ENCODE measurements around the gene GABRB2.

GABRB2 gene

GRCh38 chr5:161380486-161380885 is 166.0 kb downstream of the GABRB2 start:
- no peak for FAIRE-seq
- no peak for TF ChIP-seq CTCF (IDR thresholded peaks at IDR 0.05; ENCODE audit: insufficient read depth, missing control alignments)
- no peak for DNase-seq (ENCODE audit: insufficient read length, low spot score)

GRCh38 chr5:161378701-161379100 is 167.8 kb downstream of the GABRB2 start:
- no peak for FAIRE-seq
- no peak for DNase-seq (ENCODE audit: insufficient read length, low spot score)

GRCh38 chr5:161376034-161376433 is 170.5 kb downstream of the GABRB2 start:
- no peak for TF ChIP-seq CTCF (IDR thresholded peaks at IDR 0.05; ENCODE audit: insufficient read depth, missing control alignments)
- DNase-seq (ENCODE audit: insufficient read length, low spot score) (no peak), FAIRE-seq (no peak)

More at GRCh38 chr5:161378701-161379100, 167.8 kb downstream of the GABRB2 start:
- TF ChIP-seq CTCF (IDR thresholded peaks at IDR 0.05; ENCODE audit: insufficient read depth, missing control alignments), result no peak

GRCh38 chr5:161373345-161373707 is 173.2 kb downstream of the GABRB2 start:
- FAIRE-seq (no peak), DNase-seq (ENCODE audit: insufficient read length, low spot score) (no peak)
- TF ChIP-seq CTCF (IDR thresholded peaks at IDR 0.05; ENCODE audit: insufficient read depth, missing control alignments), result no peak

GRCh38 chr5:161372682-161373344 is 173.7 kb downstream of the GABRB2 start:
- DNase-seq (ENCODE audit: insufficient read length, low spot score) (no peak), FAIRE-seq (no peak)
- TF ChIP-seq CTCF (IDR thresholded peaks at IDR 0.05; ENCODE audit: insufficient read depth, missing control alignments), result no peak

- no peak for TF ChIP-seq CTCF (IDR thresholded peaks at IDR 0.05; ENCODE audit: insufficient read depth, missing control alignments)
- FAIRE-seq (no peak), DNase-seq (ENCODE audit: insufficient read length, low spot score) (no peak)
These were observed 177.5 kb downstream of the GABRB2 start for GRCh38 chr5:161369022-161369421.

- DNase-seq (ENCODE audit: insufficient read length, low spot score) (no peak), FAIRE-seq (no peak)
- TF ChIP-seq CTCF (IDR thresholded peaks at IDR 0.05; ENCODE audit: insufficient read depth, missing control alignments), result no peak
These were observed 188.1 kb downstream of the GABRB2 start for GRCh38 chr5:161358446-161358845.
